ENCODE results near the gene FAM210A.

FAM210A gene

GRCh38 chr18:13712400-13713131 is 13.8 kb downstream of the FAM210A start:
- no peak overlapping the region for H2BK15ac ChIP-seq (ENCODE audit: low read depth, poor library complexity, severe bottlenecking)
- peaks cover 44% of the 10 kb centered on the region for H3K79me1 ChIP-seq (replicated peaks; ENCODE audit: low read length, poor library complexity, severe bottlenecking)
- H2AFZ ChIP-seq (ENCODE audit: low read depth, low read length), result no peak overlapping the region
- H2AK5ac ChIP-seq (ENCODE audit: low read length, severe bottlenecking), result no peak overlapping the region
- no peak overlapping the region for H2BK120ac ChIP-seq (ENCODE audit: low read depth, low read length)
- no peak overlapping the region for H3K23ac ChIP-seq (ENCODE audit: low read length in 2 of 2)
- H2BK12ac ChIP-seq (ENCODE audit: low read length in 2 of 2), result no peak overlapping the region
- H3K4ac ChIP-seq (ENCODE audit: low read depth in 1 of 2, low read length in 2 of 2), result no peak overlapping the region
- no peak overlapping the region for H3K9ac ChIP-seq (ENCODE audit: low read length)
- H3K9me3 ChIP-seq (ENCODE audit: control insufficient read depth, low read length), result peaks cover 1% of the 10 kb centered on the region
- no peak overlapping the region for H3K4me3 ChIP-seq (ENCODE audit: insufficient read depth in 1 of 2, low read depth in 1 of 2, low read length in 2 of 2)
- H4K91ac ChIP-seq (ENCODE audit: low read length), result no peak overlapping the region
- H3K18ac ChIP-seq (ENCODE audit: low read depth in 1 of 2, low read length in 2 of 2), result no peak overlapping the region
- no peak overlapping the region for H3K27ac ChIP-seq (ENCODE audit: low read length, poor library complexity, severe bottlenecking)
- WGBS, result 88% methylated on average over 7 of the region's 8 CpGs
- H3K4me1 ChIP-seq (ENCODE audit: control insufficient read depth, insufficient read depth, low read depth, low read length), result no peaks in the 10 kb centered on the region
- H2BK5ac ChIP-seq (ENCODE audit: low read depth, low read length, poor library complexity, severe bottlenecking), result no peak overlapping the region
- H3K27me3 ChIP-seq (ENCODE audit: control insufficient read depth in 1 of 2, insufficient read depth in 1 of 2, low read length in 2 of 2), result no peaks in the 10 kb centered on the region
- H3K14ac ChIP-seq (ENCODE audit: low read length in 2 of 2), result no peak overlapping the region
- DNase-seq, result no peak
- H3K36me3 ChIP-seq (ENCODE audit: control insufficient read depth in 1 of 2, insufficient read depth in 2 of 2, low read depth in 1 of 2, low read length in 2 of 2), result no peaks in the 10 kb centered on the region
- no peak overlapping the region for H4K8ac ChIP-seq (ENCODE audit: low read length)
- H3K4me2 ChIP-seq (ENCODE audit: low read length, poor library complexity, severe bottlenecking), result no peak overlapping the region

GRCh38 chr18:13710414-13710831 is 15.9 kb downstream of the FAM210A start:
- Histone ChIP-seq H3K4ac (ENCODE audit: low read depth in 1 of 2, low read length in 2 of 2) (no peak overlapping the region), H2BK15ac (ENCODE audit: low read depth, poor library complexity, severe bottlenecking) (no peak overlapping the region), H2BK120ac (ENCODE audit: low read depth, low read length) (no peak overlapping the region), H3K4me3 (ENCODE audit: insufficient read depth in 1 of 2, low read depth in 1 of 2, low read length in 2 of 2) (no peak overlapping the region), H4K91ac (ENCODE audit: low read length) (no peak overlapping the region), H3K27ac (ENCODE audit: low read length, poor library complexity, severe bottlenecking) (no peak overlapping the region), H3K79me1 (replicated peaks; ENCODE audit: low read length, poor library complexity, severe bottlenecking) (peaks cover 44% of the 10 kb centered on the region), H2AFZ (ENCODE audit: low read depth, low read length) (no peak overlapping the region), H2BK5ac (ENCODE audit: low read depth, low read length, poor library complexity, severe bottlenecking) (no peak overlapping the region), H3K4me1 (ENCODE audit: control insufficient read depth, insufficient read depth, low read depth, low read length) (no peaks in the 10 kb centered on the region), H2BK12ac (ENCODE audit: low read length in 2 of 2) (no peak overlapping the region), H2AK5ac (ENCODE audit: low read length, severe bottlenecking) (no peak overlapping the region), H3K23ac (ENCODE audit: low read length in 2 of 2) (no peak overlapping the region), H4K8ac (ENCODE audit: low read length) (no peak overlapping the region), H3K14ac (ENCODE audit: low read length in 2 of 2) (no peak overlapping the region), H3K36me3 (ENCODE audit: control insufficient read depth in 1 of 2, insufficient read depth in 2 of 2, low read depth in 1 of 2, low read length in 2 of 2) (no peaks in the 10 kb centered on the region), H3K27me3 (ENCODE audit: control insufficient read depth in 1 of 2, insufficient read depth in 1 of 2, low read length in 2 of 2) (no peaks in the 10 kb centered on the region), H3K4me2 (ENCODE audit: low read length, poor library complexity, severe bottlenecking) (no peak overlapping the region), H3K9ac (ENCODE audit: low read length) (no peak overlapping the region), H3K18ac (ENCODE audit: low read depth in 1 of 2, low read length in 2 of 2) (no peak overlapping the region), H3K9me3 (ENCODE audit: control insufficient read depth, low read length) (no peaks in the 10 kb centered on the region)
- DNase-seq, result peak; percentile 7
- 89% methylated on average over 5 of the region's 6 CpGs for WGBS

GRCh38 chr18:13703899-13704298 is 22.5 kb downstream of the FAM210A start:
- H4K8ac ChIP-seq (ENCODE audit: low read length), result no peak overlapping the region

GRCh38 chr18:13700153-13700552 is 26.2 kb downstream of the FAM210A start:
- Histone ChIP-seq H3K23ac (ENCODE audit: low read length in 2 of 2) (no peak overlapping the region), H2AFZ (ENCODE audit: low read depth, low read length) (no peak overlapping the region), H2BK120ac (ENCODE audit: low read depth, low read length) (no peak overlapping the region), H3K36me3 (ENCODE audit: control insufficient read depth in 1 of 2, insufficient read depth in 2 of 2, low read depth in 1 of 2, low read length in 2 of 2) (peaks cover 0 to 5% of the 10 kb centered on the region in 2 experiments), H3K4me1 (ENCODE audit: control insufficient read depth, insufficient read depth, low read depth, low read length) (no peaks in the 10 kb centered on the region), H3K4me2 (ENCODE audit: low read length, poor library complexity, severe bottlenecking) (no peak overlapping the region), H4K91ac (ENCODE audit: low read length) (no peak overlapping the region), H3K9me3 (ENCODE audit: control insufficient read depth, low read length) (peaks cover 15% of the 10 kb centered on the region), H3K27me3 (ENCODE audit: control insufficient read depth in 1 of 2, insufficient read depth in 1 of 2, low read length in 2 of 2) (no peaks in the 10 kb centered on the region), H3K4me3 (ENCODE audit: insufficient read depth in 1 of 2, low read depth in 1 of 2, low read length in 2 of 2) (no peak overlapping the region), H3K9ac (ENCODE audit: low read length) (no peak overlapping the region), H2AK5ac (ENCODE audit: low read length, severe bottlenecking) (no peak overlapping the region), H3K18ac (ENCODE audit: low read depth in 1 of 2, low read length in 2 of 2) (no peak overlapping the region), H2BK12ac (ENCODE audit: low read length in 2 of 2) (no peak overlapping the region), H3K79me1 (replicated peaks; ENCODE audit: low read length, poor library complexity, severe bottlenecking) (peaks cover 32% of the 10 kb centered on the region), H3K14ac (ENCODE audit: low read length in 2 of 2) (no peak overlapping the region), H2BK5ac (ENCODE audit: low read depth, low read length, poor library complexity, severe bottlenecking) (no peak overlapping the region), H4K8ac (ENCODE audit: low read length) (no peak overlapping the region), H3K4ac (ENCODE audit: low read depth in 1 of 2, low read length in 2 of 2) (no peak overlapping the region), H2BK15ac (ENCODE audit: low read depth, poor library complexity, severe bottlenecking) (no peak overlapping the region), H3K27ac (ENCODE audit: low read length, poor library complexity, severe bottlenecking) (no peak overlapping the region)
- DNase-seq, result no peak
- WGBS, result 94% methylated on average over 1 of the region's 1 CpG

More at GRCh38 chr18:13703899-13704298, 22.5 kb downstream of the FAM210A start:
- no peak overlapping the region for H2BK120ac ChIP-seq (ENCODE audit: low read depth, low read length)
- no peaks in the 10 kb centered on the region for H3K4me1 ChIP-seq (ENCODE audit: control insufficient read depth, insufficient read depth, low read depth, low read length)
- no peak overlapping the region for H3K4me3 ChIP-seq (ENCODE audit: insufficient read depth in 1 of 2, low read depth in 1 of 2, low read length in 2 of 2)
- no peak overlapping the region for H3K23ac ChIP-seq (ENCODE audit: low read length in 2 of 2)
- no peak overlapping the region for H3K18ac ChIP-seq (ENCODE audit: low read depth in 1 of 2, low read length in 2 of 2)
- H4K91ac ChIP-seq (ENCODE audit: low read length), result no peak overlapping the region
- H3K9me3 ChIP-seq (ENCODE audit: control insufficient read depth, low read length), result peaks cover 16% of the 10 kb centered on the region
- no peak overlapping the region for H2BK5ac ChIP-seq (ENCODE audit: low read depth, low read length, poor library complexity, severe bottlenecking)
- no peak overlapping the region for H3K4ac ChIP-seq (ENCODE audit: low read depth in 1 of 2, low read length in 2 of 2)
- H2BK12ac ChIP-seq (ENCODE audit: low read length in 2 of 2), result no peak overlapping the region
- H3K79me1 ChIP-seq (replicated peaks; ENCODE audit: low read length, poor library complexity, severe bottlenecking), result peaks cover 41% of the 10 kb centered on the region
- no peak overlapping the region for H2AFZ ChIP-seq (ENCODE audit: low read depth, low read length)
- H3K36me3 ChIP-seq (ENCODE audit: control insufficient read depth in 1 of 2, insufficient read depth in 2 of 2, low read depth in 1 of 2, low read length in 2 of 2), result peaks cover 0 to 5% of the 10 kb centered on the region in 2 experiments
- no peak overlapping the region for H3K14ac ChIP-seq (ENCODE audit: low read length in 2 of 2)
- DNase-seq, result peak; percentile 13
- H3K27me3 ChIP-seq (ENCODE audit: control insufficient read depth in 1 of 2, insufficient read depth in 1 of 2, low read length in 2 of 2), result no peaks in the 10 kb centered on the region
- WGBS, result 100% methylated on average over 1 of the region's 1 CpG
- no peak overlapping the region for H3K27ac ChIP-seq (ENCODE audit: low read length, poor library complexity, severe bottlenecking)
- no peak overlapping the region for H3K4me2 ChIP-seq (ENCODE audit: low read length, poor library complexity, severe bottlenecking)
- no peak overlapping the region for H3K9ac ChIP-seq (ENCODE audit: low read length)
- no peak overlapping the region for H2BK15ac ChIP-seq (ENCODE audit: low read depth, poor library complexity, severe bottlenecking)
- H2AK5ac ChIP-seq (ENCODE audit: low read length, severe bottlenecking), result no peak overlapping the region
